ENCODE measurements around the gene ITGB6.

Gene ITGB6

GRCh38 chr2:160221391-160222276 is 21.6 kb upstream of the ITGB6 start:
- Histone ChIP-seq H3F3A (ENCODE audit: control insufficient read depth, insufficient read depth) (no peaks in the 10 kb centered on the region), H3K9me3 (ENCODE audit: control insufficient read depth, insufficient read depth, low read length) (no peaks in the 10 kb centered on the region), H3K27ac (ENCODE audit: low read depth, low read length) (no peak overlapping the region), H3K9me2 (replicated peaks; ENCODE audit: control insufficient read depth, low read length) (no peaks in the 10 kb centered on the region), H3K4me1 (ENCODE audit: control insufficient read depth, low read length) (no peaks in the 10 kb centered on the region), H3K4me2 (ENCODE audit: low read length) (no peak overlapping the region), H3K4me3 (ENCODE audit: low read length) (no peak overlapping the region), H3K36me3 (ENCODE audit: control insufficient read depth, low read length) (no peaks in the 10 kb centered on the region), H4K20me1 (ENCODE audit: control insufficient read depth, insufficient read depth, low read depth, low read length) (no peaks in the 10 kb centered on the region), H3K79me2 (ENCODE audit: control insufficient read depth, low read length) (no peaks in the 10 kb centered on the region), H3K27me3 (ENCODE audit: control insufficient read depth, low read length) (peaks cover 13% of the 10 kb centered on the region)
- no peak for TF ChIP-seq CTCF (IDR thresholded peaks at IDR 0.05; ENCODE audit: low read depth, low read length, poor library complexity, severe bottlenecking)

- Histone ChIP-seq H3F3A (ENCODE audit: control insufficient read depth, insufficient read depth) (no peaks in the 10 kb centered on the region), H3K4me1 (ENCODE audit: control insufficient read depth, low read length) (no peaks in the 10 kb centered on the region), H3K27ac (ENCODE audit: low read depth, low read length) (no peak overlapping the region)
Observed at GRCh38 chr2:160220545-160221009, 20.5 kb upstream of the ITGB6 start.

GRCh38 chr2:160220026-160220425 is 20.0 kb upstream of the ITGB6 start:
- Histone ChIP-seq H3K4me3 (ENCODE audit: low read length) (no peak overlapping the region), H3K27ac (ENCODE audit: low read depth, low read length) (no peak overlapping the region), H3K4me1 (ENCODE audit: control insufficient read depth, low read length) (no peaks in the 10 kb centered on the region), H3K4me2 (ENCODE audit: low read length) (no peak overlapping the region), H3K27me3 (ENCODE audit: control insufficient read depth, low read length) (peaks cover 8% of the 10 kb centered on the region; the same call in 1 of the 2 replicates), H3K36me3 (ENCODE audit: control insufficient read depth, low read length) (no peaks in the 10 kb centered on the region), H3K9me2 (replicated peaks; ENCODE audit: control insufficient read depth, low read length) (no peaks in the 10 kb centered on the region), H3K9me3 (ENCODE audit: control insufficient read depth, insufficient read depth, low read length) (no peaks in the 10 kb centered on the region), H4K20me1 (ENCODE audit: control insufficient read depth, insufficient read depth, low read depth, low read length) (no peaks in the 10 kb centered on the region), H3F3A (ENCODE audit: control insufficient read depth, insufficient read depth) (no peaks in the 10 kb centered on the region), H3K79me2 (ENCODE audit: control insufficient read depth, low read length) (no peaks in the 10 kb centered on the region)
- TF ChIP-seq CTCF (IDR thresholded peaks at IDR 0.05; ENCODE audit: low read depth, low read length, poor library complexity, severe bottlenecking) (no peak), EZH2phosphoT487 (IDR thresholded peaks at IDR 0.05; ENCODE audit: borderline replicate concordance, low read length) (no peak)

More at GRCh38 chr2:160220545-160221009, 20.5 kb upstream of the ITGB6 start:
- H3K9me2 ChIP-seq (replicated peaks; ENCODE audit: control insufficient read depth, low read length), result no peaks in the 10 kb centered on the region
- no peaks in the 10 kb centered on the region for H3K79me2 ChIP-seq (ENCODE audit: control insufficient read depth, low read length)
- TF ChIP-seq EZH2phosphoT487 (IDR thresholded peaks at IDR 0.05; ENCODE audit: borderline replicate concordance, low read length) (no peak), CTCF (IDR thresholded peaks at IDR 0.05; ENCODE audit: low read depth, low read length, poor library complexity, severe bottlenecking) (no peak)
- H3K4me2 ChIP-seq (ENCODE audit: low read length), result no peak overlapping the region
- H3K27me3 ChIP-seq (ENCODE audit: control insufficient read depth, low read length), result peaks cover 10% of the 10 kb centered on the region; the same call in 1 of the 2 replicates
- H4K20me1 ChIP-seq (ENCODE audit: control insufficient read depth, insufficient read depth, low read depth, low read length), result no peaks in the 10 kb centered on the region
- H3K9me3 ChIP-seq (ENCODE audit: control insufficient read depth, insufficient read depth, low read length), result no peaks in the 10 kb centered on the region
- H3K4me3 ChIP-seq (ENCODE audit: low read length), result no peak overlapping the region
- no peaks in the 10 kb centered on the region for H3K36me3 ChIP-seq (ENCODE audit: control insufficient read depth, low read length)

Data from DOHH2 (cell line).